Stimulated activated CD4-positive, alpha-beta T cell treated with anti-CD3 and anti-CD28 coated beads, Interleukin-1b, Interleukin-23, amount 100 ng/mL, for 48 hours (primary cell): Measurements from ENCODE around the gene SLC43A1.
"Not testable (repeated sequence)": the region's sequence is repeated elsewhere in the genome, so short reads cannot be mapped to it uniquely, and the experiment has no call there.

Experiments used
- DNase-seq: peaks from one replicate; pipeline ENCODE4 v3.0.0-alpha.2; 2020

SLC43A1 gene

DNA sequence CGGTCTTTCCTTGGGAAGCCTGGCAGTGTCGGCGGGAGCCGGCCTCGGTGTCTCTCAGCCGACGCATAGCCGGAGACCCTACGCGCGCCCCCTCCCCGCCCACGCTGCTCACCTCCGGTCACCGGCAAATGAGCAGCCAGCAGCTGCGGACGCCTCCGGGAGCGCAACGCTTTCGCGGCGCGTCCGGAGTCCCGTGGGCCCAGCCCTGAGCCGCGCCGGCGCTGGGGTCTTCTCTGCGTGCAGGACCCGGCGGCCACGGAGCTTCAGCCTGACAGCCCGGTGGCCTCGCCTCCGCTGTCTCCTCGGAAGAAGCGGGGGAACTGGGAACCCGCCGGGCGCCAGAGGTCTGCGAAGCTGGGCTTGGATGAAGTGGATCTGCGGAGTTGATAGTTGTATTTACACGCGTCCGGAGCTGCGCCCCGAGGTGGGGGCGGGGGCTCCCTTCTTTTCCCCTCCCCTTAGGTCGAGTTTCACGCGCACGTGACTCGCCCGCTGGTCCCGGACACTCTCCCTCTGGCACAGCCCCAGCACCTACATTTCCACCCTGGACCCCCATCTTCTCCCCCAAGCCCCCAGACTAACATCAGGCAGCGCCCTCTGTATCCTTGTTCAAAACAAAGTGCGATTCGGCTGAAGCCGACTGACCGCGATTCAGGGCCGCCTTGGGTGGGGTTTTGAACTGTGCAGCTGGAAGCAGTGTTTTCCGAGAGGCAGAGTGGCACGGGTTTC is at the start of gene SLC43A1:
Gene SLC43A1, minus strand, starts transcription at position 371 of the 729 bp plus-strand sequence. CDS start 1,591 bp downstream, outside the sequence.
- DNase-seq: peak; percentile 23

DNA sequence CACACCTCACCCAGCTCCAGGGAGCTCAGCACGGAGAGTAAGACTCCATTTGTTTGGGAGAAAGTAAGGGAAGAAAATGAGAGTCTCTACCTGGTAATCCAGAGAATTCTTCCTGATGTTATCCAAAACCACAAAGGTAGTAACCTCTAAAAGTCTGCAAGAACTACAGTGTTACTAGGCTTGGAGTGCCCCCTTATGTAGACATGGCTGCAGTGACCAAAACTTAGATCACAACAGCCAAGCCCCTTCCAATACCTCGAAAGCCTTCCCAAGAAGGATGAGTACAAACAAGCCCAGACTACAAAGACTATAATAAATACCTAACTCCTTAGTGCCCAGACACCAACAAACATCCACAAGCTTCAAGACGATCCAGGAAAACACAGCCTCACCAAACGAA is 47.1 kb upstream of the SLC43A1 start:
- no peak for DNase-seq

- DNase-seq: no peak
Measured at GRCh38 chr11:57560146-57560545, 44.6 kb upstream of the SLC43A1 start.

DNA sequence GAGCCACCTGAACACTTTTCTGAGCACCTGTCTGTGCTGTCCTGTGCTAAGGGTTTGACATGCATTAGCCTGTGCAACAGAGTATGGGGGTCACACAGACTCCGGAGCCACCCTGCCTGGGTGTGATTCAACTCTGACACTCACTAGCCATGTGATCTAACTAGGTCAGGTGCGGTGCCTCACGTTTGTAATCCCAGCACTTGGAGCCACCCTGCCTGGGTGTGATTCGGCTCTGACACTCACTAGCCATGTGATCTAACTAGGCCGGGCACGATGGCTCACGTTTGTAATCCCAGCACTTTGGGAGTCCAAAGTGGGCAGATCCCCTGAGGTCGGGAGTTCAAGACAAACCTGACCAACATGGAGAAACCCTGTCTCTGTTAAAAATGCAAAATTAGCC is 40.5 kb upstream of the SLC43A1 start:
- DNase-seq: no peak

GRCh38 chr11:57555393-57555792 is 39.9 kb upstream of the SLC43A1 start:
- no peak for DNase-seq

DNA sequence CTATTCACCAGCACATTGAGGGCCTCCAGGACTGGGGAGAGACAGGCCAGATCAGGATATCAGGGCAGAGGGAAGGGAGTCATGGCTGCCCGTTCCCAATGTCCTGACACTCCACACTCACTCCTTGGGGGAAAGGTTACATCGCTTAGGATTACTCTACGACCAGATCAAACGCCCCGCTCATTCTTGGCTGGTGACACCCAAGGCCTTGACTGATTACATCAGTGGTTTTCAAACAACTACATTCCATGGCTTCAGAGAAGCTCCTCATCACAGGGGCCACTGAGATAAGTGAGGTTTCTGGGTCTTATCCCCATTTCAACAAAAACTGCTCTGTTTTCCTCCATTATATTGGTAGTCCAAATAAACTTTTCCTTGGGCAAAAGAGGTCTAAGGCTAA is 37.0 kb upstream of the SLC43A1 start:
- no peak for DNase-seq

DNA sequence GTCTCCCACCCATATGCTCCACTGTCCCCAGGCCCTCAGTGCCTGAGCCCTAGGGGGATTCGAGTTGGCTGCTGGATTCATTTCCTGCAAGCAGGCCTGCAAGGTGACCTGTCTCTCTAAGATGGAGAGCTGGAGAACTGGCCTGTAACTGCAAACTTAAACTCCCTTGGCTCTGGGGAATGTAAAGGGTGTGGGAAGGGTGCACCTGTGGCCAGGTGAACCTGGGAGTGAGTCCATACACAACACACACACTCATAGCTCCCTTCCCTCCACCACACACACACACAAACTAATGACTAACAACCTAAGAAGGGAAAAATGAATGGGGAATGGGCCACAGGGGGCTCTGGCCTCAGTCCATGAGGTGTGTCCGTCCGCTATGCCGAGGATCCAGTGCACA is 36.4 kb upstream of the SLC43A1 start:
- DNase-seq: no peak

- no peak for DNase-seq
Measured at GRCh38 chr11:57549983-57550382, 34.5 kb upstream of the SLC43A1 start.

- no peak for DNase-seq
Measured at GRCh38 chr11:57547854-57548377, 32.4 kb upstream of the SLC43A1 start.

DNA sequence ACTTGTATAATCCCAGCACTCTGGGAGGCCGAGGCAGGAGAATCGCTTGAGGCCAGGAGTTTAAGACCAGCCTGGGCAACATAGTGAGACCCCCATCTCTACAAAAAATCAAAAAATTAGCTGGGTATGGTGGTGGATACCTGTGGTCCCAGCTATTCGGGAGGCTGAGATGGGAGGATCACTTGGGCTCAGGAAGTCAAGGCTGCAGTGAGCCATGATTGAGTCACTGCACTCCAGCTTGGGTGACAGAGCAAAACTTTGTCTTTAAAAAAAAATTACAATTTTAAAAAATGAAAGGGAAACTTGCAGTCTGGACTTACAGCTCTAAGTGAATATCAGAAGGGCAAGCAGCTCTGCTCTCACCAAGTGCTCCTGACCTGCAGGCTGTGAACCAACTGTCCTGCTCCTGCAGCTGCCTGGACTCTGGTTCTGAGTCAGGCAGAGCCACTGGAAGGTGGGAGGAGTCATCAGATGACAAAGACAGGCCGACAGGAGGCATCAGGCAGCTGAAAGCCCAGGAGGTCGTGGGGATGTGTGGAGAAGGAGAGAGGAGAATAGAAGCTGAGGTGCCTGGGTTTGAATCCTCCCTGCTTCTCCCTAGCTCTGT is 31.5 kb upstream of the SLC43A1 start:
- DNase-seq: peak; percentile 24

DNA sequence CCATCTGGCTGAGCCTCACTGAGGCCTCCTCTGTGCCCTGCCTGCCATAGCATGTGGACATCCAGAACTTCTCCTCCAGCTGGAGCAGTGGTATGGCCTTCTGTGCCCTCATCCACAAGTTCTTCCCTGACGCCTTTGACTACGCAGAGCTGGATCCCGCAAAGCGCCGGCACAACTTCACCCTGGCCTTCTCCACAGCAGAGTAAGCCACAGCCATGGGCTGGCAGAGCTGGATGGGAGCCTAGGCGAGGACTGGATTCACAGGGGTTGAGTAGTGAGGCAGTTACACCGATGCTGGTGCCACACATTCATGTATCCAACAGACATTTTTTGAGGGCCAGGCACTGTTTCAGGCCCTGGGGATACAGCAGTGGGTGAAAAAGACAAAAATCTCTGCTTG is 30.9 kb upstream of the SLC43A1 start:
- DNase-seq: no peak

DNA sequence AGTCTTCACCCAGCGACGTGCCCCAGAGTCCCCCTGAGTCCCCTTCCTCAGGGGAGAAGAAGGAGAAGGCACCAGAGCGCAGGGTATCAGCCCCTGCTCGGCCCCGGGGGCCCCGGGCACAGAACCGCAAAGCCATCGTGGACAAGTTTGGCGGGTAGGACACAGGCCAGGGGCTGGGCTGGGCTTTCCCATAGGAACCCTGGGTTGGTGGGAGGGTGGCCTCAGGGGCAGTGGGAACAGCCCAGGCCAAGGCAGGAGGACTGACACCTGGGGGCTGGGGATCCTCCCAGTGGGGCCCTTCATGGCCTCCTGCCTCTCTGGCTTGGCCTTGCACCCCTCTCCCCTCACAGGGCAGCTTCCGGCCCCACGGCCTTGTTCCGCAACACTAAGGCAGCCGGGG is 30.4 kb upstream of the SLC43A1 start:
- no peak for DNase-seq

DNA sequence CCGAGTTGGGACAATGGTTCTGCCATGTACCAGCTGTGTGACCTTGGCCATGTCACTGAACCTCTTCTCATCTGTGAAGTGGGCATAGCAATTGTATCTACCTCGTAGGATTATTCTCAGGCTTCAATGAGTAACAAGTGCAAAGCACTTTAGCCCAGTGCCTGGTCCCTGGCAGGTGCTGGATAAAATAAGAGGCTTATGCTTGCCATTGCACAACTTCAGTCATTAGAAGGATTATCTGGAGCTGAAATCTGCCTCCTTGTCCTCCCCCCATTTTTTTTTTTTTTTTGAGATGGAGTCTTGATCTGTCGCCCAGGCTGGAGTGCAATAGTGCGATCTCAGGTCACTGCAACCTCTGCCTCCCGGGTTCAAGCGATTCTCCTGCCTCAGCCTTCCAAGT is 29.1 kb upstream of the SLC43A1 start:
- DNase-seq: no peak

GRCh38 chr11:57543593-57543992 is 28.1 kb upstream of the SLC43A1 start:
- DNase-seq: no peak

- no peak for DNase-seq
Measured at GRCh38 chr11:57542582-57542981, 27.1 kb upstream of the SLC43A1 start.

- DNase-seq: no peak
Measured at GRCh38 chr11:57541169-57541568, 25.7 kb upstream of the SLC43A1 start.

DNA sequence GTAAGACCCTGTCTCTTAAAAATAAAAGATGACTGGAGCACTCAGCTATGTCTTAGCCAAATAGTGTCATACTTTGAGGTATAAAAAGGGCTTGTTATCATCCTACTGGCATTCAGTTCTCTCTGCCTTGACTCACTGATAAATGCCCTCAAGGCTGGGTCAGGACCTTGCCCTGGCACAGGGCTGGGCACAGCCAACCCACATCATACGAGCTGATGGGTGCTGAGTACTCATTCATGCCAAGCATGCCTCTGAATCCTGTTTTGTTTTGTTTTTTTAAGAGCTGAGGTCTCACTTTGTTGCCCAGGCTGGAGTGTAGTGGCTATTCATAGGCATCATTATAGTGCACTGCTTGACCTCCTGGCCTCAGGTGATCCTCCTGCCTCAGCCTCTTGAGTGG is 23.8 kb upstream of the SLC43A1 start:
- no peak for DNase-seq

- DNase-seq: no peak
Measured at GRCh38 chr11:57536947-57537619, 21.6 kb upstream of the SLC43A1 start, which contains the start of gene SMTNL1. TSS of gene SMTNL1 (plus strand) at chr11:57537595. CDS start at chr11:57542643, 5,048 bp downstream.

- not testable (repeated sequence) for DNase-seq
Measured at GRCh38 chr11:57534449-57534848, 18.9 kb upstream of the SLC43A1 start.

DNA sequence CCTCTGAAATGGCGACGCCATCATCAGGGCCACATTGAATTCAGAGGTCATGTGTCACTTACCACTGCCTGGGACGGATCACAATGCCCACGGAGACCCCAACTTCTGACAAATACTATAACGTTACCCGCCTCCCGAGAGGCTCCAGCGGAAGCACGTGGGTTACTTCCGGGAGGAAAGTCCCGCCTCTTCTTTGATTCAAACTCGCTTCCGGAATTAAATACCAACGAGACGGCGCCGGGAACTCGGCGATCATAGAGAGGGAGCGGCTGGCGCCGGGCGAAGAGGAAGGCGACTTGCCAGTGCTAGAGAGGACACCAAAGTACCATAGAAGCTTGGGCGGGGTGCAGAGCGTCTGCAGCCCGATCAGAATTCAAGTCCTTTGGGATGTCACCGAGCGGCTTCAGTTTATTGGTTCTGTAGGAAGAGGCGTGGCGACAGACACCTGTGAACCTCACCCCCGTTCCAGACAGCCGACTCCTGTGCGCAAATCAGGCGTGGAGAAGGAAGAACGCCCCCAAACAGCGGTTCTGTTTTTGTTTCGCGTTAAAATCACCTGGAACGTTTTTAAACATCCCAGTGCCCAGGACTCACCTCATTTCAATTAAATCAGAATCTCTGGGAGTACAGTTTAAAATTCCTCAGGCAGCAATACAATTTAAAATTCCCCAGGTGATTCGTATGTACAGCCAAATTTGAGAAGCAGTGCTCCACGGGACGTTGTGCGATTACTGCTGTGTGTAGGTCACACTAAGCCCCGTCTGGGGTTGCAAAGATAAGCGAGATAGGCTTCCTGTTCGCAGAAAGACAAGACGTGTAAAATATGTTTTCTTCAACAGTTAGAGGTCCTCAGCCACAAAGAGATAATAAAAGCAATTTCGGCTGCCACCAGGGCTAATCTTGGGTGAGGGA is 15.3 kb upstream of the SLC43A1 start, which contains the start of gene TIMM10:
Gene TIMM10, minus strand, starts transcription at position 159 of the 912 bp plus-strand sequence. CDS start 565 bp downstream, outside the sequence.
- peak; percentile 97 for DNase-seq

DNA sequence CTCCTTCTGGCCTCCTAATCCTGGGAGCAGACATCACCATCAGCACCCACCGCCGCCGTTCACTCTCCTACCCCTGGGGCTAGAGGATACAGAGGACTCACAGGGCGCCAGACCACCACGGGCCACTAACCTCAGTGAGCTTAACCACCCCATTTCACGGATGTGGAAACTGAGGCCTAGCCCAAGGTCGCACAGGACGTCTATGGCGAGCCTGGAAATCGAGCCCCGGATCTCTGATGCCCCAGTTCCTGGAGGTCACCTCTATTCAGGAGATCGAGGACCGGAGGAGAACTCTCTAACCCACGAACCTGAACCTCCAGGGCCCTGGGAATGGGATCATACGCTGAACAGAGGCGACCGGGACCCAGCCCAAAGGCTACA is 14.7 kb upstream of the SLC43A1 start:
- DNase-seq: no peak

DNA sequence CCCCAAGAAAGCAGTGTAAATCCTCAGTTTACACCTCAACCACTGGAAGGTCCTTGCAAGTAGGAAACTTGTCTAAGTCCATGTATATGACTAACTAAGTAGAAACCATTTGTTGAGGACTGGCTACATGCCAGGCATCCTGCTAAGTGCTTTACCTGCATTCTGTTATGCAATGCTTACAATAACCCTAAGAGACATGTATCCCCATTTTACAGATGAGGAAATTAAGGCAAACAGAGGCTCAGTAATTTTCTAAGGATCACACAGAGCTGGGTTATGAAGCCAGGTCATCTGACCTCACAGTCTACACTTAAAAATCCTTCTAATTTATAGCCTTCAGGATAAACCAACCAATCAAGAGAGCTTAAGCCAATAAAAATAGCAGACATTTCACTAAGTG is 13.5 kb upstream of the SLC43A1 start:
- DNase-seq: no peak
